ENCODE measurements around the gene PLAAT4.

DNA sequence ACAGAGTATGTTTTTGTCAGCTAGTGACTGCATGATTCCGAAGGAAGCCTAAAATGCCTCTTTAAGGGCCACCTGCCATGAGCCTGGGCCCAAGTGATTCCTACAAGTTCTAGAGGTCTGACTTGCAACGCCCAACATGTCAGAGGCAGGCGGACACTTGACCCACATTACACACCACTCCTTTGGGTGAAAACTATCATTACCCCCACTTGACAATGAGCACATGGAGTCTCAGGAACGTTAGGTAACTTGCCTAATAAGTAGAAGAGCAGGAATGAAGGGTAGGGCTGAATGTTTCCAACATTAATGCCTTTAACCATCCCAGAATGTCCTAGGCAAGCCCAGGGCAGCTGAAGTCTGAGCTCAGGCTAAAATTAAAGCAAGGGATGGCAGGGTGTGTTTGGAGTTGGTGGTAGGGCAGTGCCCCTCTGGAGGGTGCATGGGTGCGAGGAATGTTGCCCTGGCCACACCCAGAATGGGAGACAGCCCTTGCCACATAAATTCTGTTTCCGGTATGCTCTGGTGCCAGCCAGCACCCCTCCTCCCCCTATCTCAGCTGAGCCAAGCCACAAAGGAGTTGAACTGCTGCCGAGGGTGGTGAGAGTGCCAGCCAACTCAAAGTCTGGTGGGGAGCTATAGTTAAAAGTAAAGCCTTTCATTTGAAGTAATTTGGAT is 24.0 kb downstream of the PLAAT4 start:
- TF ChIP-seq EP300 (IDR thresholded peaks at IDR 0.05; ENCODE audit: borderline replicate concordance in 1 of 2, control insufficient read depth in 1 of 2, low read depth in 2 of 2, low read length in 2 of 2) (no peak), BHLHE40 (IDR thresholded peaks at IDR 0.05; ENCODE audit: borderline replicate concordance in 1 of 2, low read depth in 2 of 2, low read length in 1 of 2) (no peak)
